CD4-positive, alpha-beta T cell treated with Interleukin-15 for 4 hours (primary cell): ENCODE data around the gene CAPN12.

Experiments
- DNase-seq: peaks from one replicate; pipeline ENCODE4 v3.0.0-alpha.2; 2020; ENCODE audit warnings: low spot score

Gene CAPN12

GRCh38 chr19:38709671-38710415 is 34.4 kb downstream of the CAPN12 start:
- no peak for DNase-seq

DNA sequence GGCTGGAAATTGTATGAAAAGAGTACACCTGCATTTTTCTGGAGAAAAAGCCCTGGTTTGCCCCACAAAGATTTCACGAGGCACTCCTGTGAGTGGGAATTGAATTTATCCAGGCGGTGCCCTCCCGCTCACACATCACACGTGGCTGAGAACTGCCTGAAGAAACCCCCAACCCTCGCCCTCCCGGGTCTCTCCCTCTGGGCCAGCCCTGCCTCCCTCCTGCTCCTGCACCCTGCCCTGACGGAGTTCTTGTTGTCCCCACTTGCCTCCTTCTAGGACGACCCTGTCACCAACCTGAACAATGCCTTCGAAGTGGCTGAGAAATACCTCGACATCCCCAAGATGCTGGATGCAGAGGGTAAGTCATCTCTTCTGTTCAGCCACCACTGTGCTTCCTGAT is 35.2 kb downstream of the CAPN12 start:
- no peak for DNase-seq

DNA sequence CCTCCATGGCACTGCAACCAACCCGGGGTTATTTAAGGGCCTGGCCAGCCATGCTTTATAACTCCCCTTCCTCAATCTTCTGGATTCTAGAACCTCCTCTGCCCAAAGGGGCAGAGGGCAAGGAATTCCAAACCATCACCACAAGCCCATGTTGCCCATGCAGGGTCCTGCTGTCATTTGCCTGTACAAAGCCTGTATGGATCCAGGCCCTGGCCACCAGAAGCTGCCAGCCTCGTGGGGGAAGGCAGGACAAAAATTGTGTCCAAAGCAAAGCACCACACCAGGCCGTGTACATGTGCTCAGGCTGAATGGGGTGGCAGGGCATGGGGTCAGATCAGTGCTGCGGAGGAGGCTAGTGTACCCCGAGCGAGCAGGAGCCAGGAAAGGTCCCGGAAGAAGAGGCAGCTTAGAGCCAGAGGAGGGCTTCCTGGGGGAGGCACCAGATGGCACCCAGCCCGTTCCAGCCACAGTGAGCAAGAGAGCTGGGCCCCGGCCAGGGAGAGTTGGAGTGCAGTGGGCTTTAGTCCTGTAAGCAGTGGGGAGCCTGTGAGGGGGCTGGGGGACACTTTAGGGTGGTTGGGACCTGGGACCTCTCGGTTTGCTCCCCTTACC is 35.8 kb downstream of the CAPN12 start:
- DNase-seq: no peak

DNA sequence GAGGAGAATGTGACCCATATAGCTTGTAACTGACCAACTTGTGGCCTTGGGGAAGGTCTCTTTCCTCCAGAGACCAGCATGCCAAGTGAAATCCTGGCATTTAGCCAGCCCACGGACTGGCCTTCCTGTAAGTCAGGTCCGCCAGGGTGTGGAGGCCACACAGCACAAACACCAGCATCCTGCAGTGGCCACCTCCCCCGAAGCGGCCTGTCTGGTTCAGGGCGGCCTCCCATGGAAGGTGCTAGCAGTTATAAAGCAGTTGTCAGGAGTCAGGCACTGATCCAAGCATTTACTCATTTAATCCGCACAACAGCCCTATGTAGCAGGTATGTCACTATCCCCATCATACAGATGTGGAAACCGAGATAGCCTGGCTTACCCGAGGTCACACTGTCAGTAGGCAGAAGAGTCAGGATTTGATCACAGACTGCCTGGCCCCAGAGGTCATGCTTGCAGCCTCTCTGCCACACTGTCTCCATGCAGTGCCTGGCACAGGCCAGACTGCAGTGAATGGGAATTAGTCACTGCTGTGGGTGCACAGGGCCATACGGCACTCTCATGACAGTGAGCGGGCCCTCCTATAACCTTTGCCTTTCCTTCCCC is 36.7 kb downstream of the CAPN12 start:
- DNase-seq: no peak

DNA sequence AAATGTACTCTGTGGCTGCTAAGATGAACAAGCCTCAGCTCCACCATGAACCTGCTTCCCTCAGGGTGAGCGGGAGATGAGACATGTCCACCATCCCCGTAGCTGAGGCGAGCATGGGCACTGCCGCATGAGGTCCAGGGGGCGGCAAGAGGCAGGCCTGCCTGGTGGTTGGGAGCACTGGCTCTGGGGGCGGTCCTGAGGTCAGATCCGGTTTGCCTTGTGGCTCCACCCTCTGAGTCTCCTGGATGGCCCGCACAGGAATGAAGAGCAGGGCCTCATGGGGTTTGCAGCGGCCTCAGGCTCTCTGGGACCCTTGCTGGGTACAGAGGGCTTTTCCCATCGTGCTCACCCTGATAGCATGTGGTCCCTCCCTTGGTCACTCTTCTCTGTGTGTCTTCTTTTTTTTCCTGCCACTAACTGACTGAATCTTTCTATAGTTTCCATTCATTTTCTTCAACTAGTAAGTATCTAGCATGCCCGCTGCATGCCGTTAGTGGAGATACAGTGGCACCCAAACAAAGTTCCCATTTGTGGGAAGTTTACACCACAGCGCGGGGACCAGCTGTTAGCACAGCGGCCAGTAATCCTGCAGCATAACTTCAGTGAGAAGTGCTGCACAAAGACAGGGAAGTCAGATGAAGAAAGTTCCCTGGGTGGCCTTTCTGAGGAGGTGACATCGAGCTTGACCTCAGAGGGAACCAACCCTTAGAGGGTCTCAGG is 37.3 kb downstream of the CAPN12 start:
- DNase-seq: no peak

GRCh38 chr19:38705197-38706019 is 38.9 kb downstream of the CAPN12 start:
- DNase-seq: no peak

DNA sequence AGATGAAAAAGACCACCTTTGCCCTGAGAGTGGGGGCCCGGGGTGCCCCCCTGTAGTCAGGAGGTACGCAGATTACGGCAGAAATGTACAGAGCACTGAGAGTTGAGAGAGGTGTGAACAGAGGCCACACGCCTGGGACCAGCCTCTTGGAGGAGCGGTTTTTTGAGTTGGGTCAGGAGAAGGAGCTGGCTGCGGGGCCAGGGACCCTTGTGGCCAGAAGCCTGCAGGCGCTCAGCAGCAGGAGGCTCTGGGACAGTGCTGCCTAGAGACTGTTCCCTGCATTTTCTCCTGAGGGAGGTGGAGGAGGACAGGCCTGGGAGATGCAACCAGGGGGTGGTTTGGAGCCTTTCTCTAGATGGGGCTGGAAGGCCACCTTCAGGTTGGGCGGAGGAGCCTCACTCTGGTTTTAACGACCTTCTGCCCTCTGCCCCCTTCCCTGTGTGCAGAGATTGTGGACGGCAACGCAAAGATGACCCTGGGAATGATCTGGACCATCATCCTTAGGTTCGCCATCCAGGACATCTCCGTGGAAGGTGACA is 39.7 kb downstream of the CAPN12 start:
- no peak for DNase-seq

- no peak for DNase-seq
Observed at GRCh38 chr19:38703509-38703908, 40.8 kb downstream of the CAPN12 start.

DNA sequence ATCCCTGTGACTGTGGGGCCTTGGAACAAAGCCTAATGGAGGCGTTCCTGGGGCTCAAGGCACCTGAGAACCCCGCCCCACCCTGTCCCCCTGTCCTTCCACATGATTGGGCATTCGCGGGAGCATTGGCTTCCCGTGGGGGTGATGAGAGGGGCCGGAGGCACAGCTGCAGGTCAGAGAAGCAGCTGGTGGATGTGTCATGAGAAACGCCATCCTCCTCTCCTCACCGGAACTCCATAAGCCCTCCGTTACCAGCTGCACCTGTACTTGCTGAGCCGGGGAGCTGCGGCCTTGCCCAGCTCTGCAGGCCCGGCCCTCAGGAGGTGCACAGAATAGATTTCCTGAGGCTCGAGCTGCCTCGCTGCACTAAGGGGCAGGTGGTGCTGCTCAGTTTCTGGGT is 42.0 kb downstream of the CAPN12 start:
- no peak for DNase-seq

GRCh38 chr19:38701455-38702063 is 42.7 kb downstream of the CAPN12 start:
- no peak for DNase-seq

- no peak for DNase-seq
Observed at GRCh38 chr19:38700902-38701454, 43.3 kb downstream of the CAPN12 start.

- no peak for DNase-seq
Observed at GRCh38 chr19:38700350-38700901, 43.8 kb downstream of the CAPN12 start.

DNA sequence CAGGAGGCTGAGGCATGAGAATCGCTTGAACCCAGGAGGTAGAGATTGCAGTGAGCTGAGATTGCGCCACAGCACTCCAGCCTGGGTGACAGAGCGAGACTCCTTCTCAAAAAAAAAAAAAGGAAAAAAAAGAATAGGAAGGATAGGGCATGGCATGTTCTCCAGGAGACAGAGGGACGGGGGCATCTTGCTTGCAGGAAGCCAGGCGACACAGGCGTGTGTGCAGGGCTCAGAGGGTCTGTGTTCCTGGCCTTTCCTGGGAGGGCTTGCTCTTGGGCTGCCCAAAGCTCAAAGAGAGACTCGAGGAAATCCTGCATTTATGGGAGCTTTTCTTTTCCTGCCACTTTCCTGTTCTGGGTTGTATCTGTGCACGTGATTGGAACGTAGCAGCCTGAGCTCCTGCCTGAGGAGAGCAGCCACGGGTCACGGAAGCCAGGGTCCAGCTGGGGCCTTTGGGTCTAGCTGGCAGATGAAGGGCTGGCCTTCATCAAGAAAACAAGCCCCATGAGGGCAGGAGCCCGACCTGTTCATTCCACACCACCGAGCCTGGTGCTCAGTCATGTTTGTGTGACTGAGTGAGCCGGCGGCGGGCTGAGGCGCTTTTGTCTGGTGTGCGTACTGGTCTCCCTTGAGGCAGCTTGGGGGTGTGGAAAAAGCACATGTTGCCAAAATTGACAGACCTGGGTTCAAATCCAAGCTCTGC is 44.5 kb downstream of the CAPN12 start:
- DNase-seq: no peak

DNA sequence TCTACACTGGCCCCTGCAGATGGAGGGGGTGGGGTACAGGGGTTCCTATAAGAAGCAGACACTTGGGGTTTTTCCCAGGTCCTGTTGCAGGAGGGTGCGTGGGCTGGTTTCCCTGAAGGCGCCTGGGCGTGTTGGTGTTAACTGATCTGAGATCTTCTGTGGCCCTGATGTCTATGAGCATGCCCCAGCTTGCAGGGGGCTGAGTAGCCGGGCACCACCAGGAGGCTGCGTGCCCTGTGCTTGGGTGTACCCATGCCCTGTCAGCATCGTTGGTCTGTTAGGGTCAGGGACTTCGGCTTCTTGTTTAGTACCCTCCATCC is 45.3 kb downstream of the CAPN12 start:
- DNase-seq: no peak

GRCh38 chr19:38698225-38699026 is 45.8 kb downstream of the CAPN12 start:
- DNase-seq: no peak

- DNase-seq: no peak
Observed at GRCh38 chr19:38697641-38698071, 46.6 kb downstream of the CAPN12 start.

DNA sequence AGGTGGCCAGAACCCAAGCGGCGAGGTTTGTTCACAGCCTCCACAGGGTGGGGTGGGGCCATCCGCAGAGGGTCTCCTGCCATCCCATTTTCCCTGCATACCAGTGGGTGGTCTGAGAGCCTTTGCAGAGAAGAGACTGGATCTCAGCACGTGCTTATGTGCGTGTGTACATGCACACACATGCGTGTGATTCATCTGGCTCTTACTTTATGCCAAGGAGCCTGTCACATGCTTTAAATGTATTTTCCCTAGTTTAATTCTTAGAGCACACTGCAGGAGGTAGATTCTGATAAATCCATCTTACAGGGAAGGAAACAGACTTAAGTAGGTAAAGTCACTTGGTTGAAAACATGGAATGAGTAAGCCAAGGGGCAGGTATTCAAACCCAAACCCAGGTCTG is 47.1 kb downstream of the CAPN12 start:
- no peak for DNase-seq

DNA sequence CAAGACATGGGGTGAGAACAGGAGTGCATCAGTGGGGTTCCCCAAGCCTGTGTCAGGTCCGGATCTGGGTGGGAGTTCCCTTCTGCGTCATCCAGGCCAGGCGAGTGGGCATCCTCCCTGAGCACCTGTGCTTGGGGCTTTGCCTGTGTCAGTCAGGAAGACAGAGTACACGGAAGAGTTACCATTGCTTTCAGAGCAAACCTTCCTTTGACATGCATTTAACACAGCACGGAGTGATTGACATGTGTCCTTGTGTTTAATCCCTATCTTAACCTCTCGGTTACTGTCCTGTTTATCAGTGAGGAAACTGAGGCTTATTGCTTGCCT is 47.6 kb downstream of the CAPN12 start:
- no peak for DNase-seq
